Endometrial microvascular endothelial cells (primary cell): Measurements from ENCODE around the gene OR51B4. TPM values are rescaled to one million over a fixed set of nuclear protein-coding genes. Genes with fewer than 3 reads are reported as not detected.
"Not testable (repeated sequence)": the region's sequence is repeated elsewhere in the genome, so short reads cannot be mapped to it uniquely, and the experiment has no call there.

Source experiments
- in situ Hi-C: cut with HindIII; loops from 2 replicates; pipeline ENCODE4 v1.10.0; 2017; ENCODE audit warnings: low sequenced_read_pairs, low pct_unique_long_range_greater_than_20kb; ENCODE audit errors: inconsistent ontology term
- total RNA-seq: library from RNA; depleted of rRNA; stranded (reverse); fragments of >200 nt; gene quantifications from one replicate; pipeline ENCODE4 v1.2.3, GENCODE V29; 2015; ENCODE audit errors: inconsistent ontology term

Gene OR51B4
- not detected for total RNA-seq

GRCh38 chr11:5301846-5302245 lies at the start of gene OR51B4:
Gene OR51B4, minus strand, starts transcription at chr11:5301946. Its CDS starts 0 bp downstream, at chr11:5301946.
- in situ Hi-C loops: no loop called here

- in situ Hi-C loops: no loop called here
Observed at GRCh38 chr11:5351208-5351607, 49.5 kb upstream of the OR51B4 start, which contains the start of gene OR51B6. Gene OR51B6, plus strand, starts transcription at chr11:5351508. Its CDS starts 0 bp downstream, at chr11:5351508.

GRCh38 chr11:5349550-5349949 lies 47.8 kb upstream of the OR51B4 start:
- in situ Hi-C loops: no loop called here

GRCh38 chr11:5348551-5349194 lies 46.9 kb upstream of the OR51B4 start:
- in situ Hi-C loops: no loop called here

GRCh38 chr11:5345831-5346230 lies 44.1 kb upstream of the OR51B4 start:
- in situ Hi-C loops: no loop called here

GRCh38 chr11:5343474-5344335 lies 42.0 kb upstream of the OR51B4 start, which contains the start of gene OR51B5:
Gene OR51B5, minus strand, starts transcription at chr11:5343524. Its CDS starts 0 bp downstream, at chr11:5343524.
- in situ Hi-C loops: no loop called here

GRCh38 chr11:5339771-5340322 lies 38.1 kb upstream of the OR51B4 start:
- in situ Hi-C loops: no loop called here

GRCh38 chr11:5337253-5337652 lies 35.5 kb upstream of the OR51B4 start:
- in situ Hi-C loops: not testable (repeated sequence)

GRCh38 chr11:5336331-5336730 lies 34.6 kb upstream of the OR51B4 start:
- in situ Hi-C loops: no loop called here

- in situ Hi-C loops: no loop called here
Observed at GRCh38 chr11:5335170-5335569, 33.4 kb upstream of the OR51B4 start.

- in situ Hi-C loops: no loop called here
Observed at GRCh38 chr11:5324197-5324596, 22.5 kb upstream of the OR51B4 start, which contains the start of gene OR51B2. Gene OR51B2, minus strand, starts transcription at chr11:5324297. Its CDS starts 0 bp downstream, at chr11:5324297.

- in situ Hi-C loops: no loop called here
Observed at GRCh38 chr11:5317292-5317691, 15.5 kb upstream of the OR51B4 start.

- in situ Hi-C loops: not testable (repeated sequence)
Observed at GRCh38 chr11:5313326-5314023, 11.7 kb upstream of the OR51B4 start.

- in situ Hi-C loops: no loop called here
Observed at GRCh38 chr11:5310423-5310822, 8.7 kb upstream of the OR51B4 start.

- in situ Hi-C loops: no loop called here
Observed at GRCh38 chr11:5307256-5308019, 5.7 kb upstream of the OR51B4 start.

- in situ Hi-C loops: no loop called here
Observed at GRCh38 chr11:5304046-5304445, 2.3 kb upstream of the OR51B4 start.

GRCh38 chr11:5303626-5304025 lies 1.9 kb upstream of the OR51B4 start:
- in situ Hi-C loops: no loop called here

- in situ Hi-C loops: no loop called here
Observed at GRCh38 chr11:5300251-5300650, 1.5 kb downstream of the OR51B4 start.
